T follicular helper cell (primary cell): ENCODE results near the gene ST6GAL1.
"Not testable (repeated sequence)": the region's sequence is repeated elsewhere in the genome, so short reads cannot be mapped to it uniquely, and the experiment has no call there.

Experiments
- DNase-seq: peaks from one replicate; pipeline ENCODE4 v3.0.0-alpha.2; 2020; ENCODE audit warnings: low read depth

ST6GAL1 gene

DNA sequence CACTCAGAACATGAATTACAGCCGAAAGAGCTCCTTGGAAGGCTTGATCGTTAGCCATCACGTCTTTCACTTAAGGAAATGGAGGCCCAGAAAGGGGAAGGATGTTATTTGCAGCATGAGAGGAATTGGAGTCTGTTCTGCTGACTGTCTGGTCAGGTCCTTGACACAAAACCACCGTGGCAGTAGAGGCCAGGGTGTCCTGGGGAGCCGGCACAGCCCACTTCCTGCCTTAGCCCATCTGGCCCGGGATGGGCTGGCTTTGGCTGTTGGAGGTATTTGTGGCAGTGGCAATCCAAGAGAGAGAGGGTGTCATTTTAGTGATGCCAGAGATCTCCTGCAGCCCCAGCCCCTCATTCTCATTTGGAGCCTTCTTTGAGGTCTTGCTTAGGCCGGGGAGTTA is 37.4 kb downstream of the ST6GAL1 start:
- DNase-seq = no peak

DNA sequence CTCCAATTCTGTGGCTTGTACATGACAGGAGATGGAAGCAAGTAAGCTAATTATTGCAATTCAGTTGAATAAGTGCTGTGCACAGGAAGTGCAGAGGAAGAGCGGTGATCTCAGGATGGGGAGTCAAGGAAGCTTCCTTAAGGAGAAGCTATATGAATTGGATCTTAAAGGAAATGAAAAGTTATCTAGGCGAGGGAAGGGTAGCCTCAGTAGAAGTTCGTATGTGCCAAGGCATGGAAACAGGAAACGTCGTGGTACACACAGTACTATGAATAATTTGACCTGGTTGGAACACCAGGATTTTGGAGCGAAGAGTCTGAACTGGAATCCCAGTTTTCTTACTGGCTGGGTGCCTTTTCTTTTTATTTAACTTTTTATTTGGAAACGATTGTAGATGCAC is 39.3 kb downstream of the ST6GAL1 start:
- DNase-seq = no peak

DNA sequence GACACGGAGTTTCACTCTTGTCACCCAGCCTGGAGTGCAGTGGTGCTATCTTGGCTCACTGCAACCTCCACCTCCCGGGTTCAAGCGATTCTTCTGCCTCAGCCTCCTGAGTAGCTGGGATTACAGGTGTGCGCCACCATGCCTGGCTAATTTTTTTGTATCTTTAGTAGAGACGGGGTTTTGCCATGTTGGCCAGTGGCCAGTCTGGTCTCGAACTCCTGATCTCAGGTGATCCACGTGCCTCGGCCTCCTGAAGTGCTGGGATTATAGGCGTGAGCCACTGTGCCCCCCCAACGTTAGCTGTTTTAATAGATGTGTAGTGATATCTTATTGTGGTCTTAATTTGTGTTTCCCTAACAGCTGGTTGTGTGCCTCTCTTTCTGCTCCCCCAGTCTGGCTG is 40.8 kb downstream of the ST6GAL1 start:
- DNase-seq = not testable (repeated sequence)

DNA sequence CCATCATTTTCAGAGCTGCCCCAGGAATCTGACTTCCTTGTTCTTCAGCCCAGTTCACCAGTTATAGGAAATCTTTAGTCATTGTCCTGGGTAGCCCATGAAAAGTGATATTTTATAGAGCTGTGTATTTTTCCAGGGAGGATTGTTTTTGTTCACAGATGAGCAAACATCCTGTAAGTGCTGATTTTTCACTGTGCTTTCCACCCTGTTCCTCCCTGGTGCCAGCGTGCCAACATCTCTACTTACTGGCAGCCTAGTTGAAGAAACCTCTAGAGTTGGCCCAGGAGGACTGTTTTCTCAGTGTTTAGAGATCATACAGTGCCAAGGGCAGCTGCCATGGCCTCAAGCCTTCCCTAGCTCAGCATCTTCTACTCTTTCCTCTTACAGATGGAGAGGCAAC is 41.3 kb downstream of the ST6GAL1 start:
- DNase-seq = no peak

GRCh38 chr3:186973702-186974101 is 43.4 kb downstream of the ST6GAL1 start:
- no peak for DNase-seq

- DNase-seq = no peak
Observed at GRCh38 chr3:186974824-186975313, 44.5 kb downstream of the ST6GAL1 start.

GRCh38 chr3:186975726-186976125 is 45.4 kb downstream of the ST6GAL1 start:
- no peak for DNase-seq

- DNase-seq = no peak
Observed at GRCh38 chr3:186976837-186977750, 46.8 kb downstream of the ST6GAL1 start.

DNA sequence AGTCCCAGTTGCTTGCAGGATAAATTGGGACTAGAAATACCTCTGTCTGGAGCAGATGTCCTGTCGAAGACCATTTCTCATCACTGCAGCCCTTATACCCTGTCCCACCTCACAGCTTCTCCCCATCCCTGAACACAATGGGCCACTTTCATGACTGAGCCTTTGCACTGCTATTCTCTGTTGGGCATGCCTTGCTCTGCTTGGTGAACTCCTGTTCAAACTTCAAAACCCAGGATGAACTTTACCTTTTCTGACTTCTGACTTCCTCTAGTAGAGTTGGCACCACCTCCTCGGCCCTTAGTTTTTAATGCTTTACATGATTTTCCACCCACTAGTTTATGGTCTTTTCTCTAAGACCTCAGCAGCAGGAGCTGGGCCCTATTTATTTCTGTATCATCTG is 48.4 kb downstream of the ST6GAL1 start:
- no peak for DNase-seq

- DNase-seq = no peak
Observed at GRCh38 chr3:186979852-186980251, 49.5 kb downstream of the ST6GAL1 start.

DNA sequence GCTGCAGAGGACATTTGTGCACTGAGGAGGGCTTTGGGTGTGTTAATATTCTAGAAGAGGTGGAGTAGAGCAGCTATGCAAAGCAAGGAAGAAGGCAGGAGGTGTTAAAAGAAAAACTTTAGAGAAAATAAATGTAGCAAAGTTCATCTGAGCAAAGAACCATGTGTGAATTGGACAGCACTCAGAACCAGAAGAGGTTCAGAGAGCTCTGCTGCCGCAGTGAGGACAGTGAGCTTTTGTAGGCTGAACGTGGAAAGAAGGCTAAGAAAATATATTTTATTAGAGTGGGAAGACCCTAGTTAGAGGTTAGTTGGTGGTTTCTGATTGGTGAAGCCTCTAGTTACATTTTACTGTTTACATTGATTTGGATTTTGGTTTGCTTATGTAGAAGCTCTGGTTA is 50.7 kb downstream of the ST6GAL1 start:
- no peak for DNase-seq

GRCh38 chr3:186983659-186984058 is 53.3 kb downstream of the ST6GAL1 start:
- no peak for DNase-seq

- DNase-seq = no peak
Observed at GRCh38 chr3:186984064-186984463, 53.7 kb downstream of the ST6GAL1 start.

GRCh38 chr3:186985661-186986364 is 55.5 kb downstream of the ST6GAL1 start:
- DNase-seq = no peak

DNA sequence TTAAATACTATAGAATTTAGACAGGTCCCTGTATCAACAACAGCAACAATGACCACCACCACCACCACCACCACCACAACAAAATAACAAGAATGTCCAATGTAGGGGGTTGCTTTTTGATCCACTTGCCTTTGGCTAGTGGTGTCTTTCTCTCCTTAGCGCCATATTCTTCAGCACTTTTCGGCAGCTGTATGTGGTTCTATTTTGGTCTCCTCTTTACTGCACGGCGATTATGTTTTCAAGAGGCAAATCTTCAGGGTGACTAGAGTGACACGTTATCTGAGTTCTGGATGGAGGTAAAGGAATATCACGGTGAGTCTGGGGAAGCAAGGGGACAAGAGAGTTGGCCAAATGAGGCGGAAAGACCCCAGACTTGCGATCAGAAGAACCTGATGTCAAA is 56.1 kb downstream of the ST6GAL1 start:
- DNase-seq = no peak

DNA sequence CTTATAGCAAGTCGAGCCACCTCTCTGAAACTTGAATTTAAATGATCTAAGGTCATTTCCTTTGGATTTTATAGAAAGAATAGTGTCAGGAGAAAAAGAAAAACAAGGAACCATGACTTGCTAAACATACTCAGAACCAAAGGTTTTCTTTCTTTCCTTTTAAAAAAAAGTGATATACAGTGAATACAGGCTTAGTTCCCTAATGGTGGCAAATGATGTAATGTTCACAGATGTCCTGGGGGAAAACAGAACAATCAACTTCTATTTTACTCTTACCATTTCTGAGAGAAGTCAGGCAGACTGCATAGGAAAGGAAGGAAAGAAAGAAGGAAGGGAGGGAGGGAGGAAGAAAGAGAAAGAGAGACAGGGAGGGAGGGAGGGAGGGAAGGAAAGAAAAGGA is 56.5 kb downstream of the ST6GAL1 start:
- no peak for DNase-seq

DNA sequence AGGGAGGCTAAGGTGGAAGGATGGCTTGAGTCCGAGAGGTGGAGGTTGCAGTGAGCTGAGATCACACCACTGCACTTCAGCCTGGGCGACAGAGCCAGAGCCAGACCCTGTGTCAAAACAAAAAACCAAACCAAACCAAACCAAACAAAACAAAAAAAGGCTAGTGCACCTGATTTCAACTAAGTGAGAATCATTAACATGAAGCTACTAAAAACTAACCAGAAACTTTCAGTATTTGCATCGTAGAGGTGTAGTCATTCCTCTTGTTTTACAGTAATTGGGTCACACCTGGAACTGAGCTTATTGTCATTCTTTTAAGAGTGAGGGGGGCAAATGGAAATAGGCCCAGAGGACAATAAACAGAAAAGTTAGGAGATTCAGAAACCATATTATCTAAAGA is 58.5 kb downstream of the ST6GAL1 start:
- DNase-seq = no peak

GRCh38 chr3:186989429-186989828 is 59.1 kb downstream of the ST6GAL1 start:
- DNase-seq = no peak

- no peak for DNase-seq
Observed at GRCh38 chr3:186990277-186990676, 60.0 kb downstream of the ST6GAL1 start.

DNA sequence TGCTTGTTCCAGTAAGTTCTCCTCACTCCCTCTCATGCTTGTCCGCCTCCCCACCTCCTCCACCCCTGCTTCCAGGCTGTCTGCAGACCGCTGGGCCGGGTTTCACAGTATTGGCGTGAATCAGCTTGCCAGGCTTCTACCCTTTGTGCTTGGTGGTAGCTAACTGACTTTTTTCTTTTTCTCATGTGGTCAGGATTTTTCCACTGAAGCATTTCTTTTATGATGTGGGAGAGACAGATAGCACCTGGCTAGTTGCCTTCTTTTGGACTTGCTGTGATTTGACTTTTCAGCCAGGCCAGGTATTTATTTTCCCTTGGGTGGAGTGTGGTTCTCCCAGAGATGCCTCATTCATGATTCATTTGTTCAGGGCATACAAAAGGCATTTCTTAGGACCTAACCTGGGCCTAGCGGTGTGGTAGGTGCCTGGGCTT is 60.6 kb downstream of the ST6GAL1 start:
- DNase-seq = no peak

- no peak for DNase-seq
Observed at GRCh38 chr3:186991470-186991869, 61.1 kb downstream of the ST6GAL1 start.

DNA sequence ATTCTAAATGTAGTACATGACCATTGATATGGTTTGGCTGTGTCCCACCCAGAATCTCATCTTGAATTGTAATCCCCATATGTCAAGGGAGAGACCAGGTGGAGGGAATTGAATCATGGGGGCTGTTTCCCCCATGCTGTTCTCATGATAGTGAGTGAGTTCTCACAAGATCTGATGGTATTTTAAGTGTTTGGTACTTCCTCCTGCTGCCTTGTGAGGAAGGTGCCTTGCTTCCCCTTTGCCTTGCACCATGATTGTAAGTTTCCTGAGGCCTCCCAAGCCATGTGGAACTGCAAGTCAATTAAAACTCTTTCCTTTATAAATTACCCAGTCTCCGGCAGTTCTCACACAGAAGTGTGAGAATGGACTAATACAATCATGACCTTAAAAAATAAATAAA is 61.8 kb downstream of the ST6GAL1 start:
- not testable (repeated sequence) for DNase-seq

DNA sequence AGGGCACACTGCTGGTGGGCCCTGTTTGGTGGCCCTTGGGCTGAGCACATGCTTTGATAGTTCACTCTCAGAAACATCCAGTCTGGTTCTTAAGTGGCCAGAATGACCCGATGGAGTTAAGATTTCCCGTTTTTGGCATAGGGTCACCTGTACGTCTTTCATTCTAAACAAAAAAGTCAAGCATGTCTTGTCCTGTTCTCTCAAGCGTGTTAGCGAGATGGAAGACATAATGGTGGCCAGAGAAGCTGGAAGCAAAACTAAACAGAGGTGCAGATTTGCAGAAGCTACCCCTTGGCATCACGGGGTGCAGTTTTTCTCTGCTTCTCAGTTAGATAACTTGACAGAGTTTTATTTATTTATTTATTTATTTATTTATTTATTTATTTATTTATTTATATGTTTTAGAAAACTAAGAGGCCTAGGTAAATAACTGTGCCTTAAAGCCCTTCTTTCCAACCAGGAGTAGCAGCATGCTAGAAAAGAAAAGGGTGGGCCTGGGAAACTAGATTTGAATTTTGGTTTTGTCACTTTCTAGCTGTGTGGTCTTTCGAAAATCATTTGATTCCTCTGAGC is 63.0 kb downstream of the ST6GAL1 start:
- no peak for DNase-seq
